HCT116 (cell line): Measurements from ENCODE around the gene LTB4R. TPM values are rescaled to one million over a fixed set of nuclear protein-coding genes. Genes with fewer than 3 reads are reported as not detected.

ENCODE experiments used
- ATAC-seq: fragments of 200-7000 bp; cut with Tn5 transposase; 2 replicates; pipeline ENCODE4 v1.9.1; 2020; ENCODE audit warnings: mild to moderate bottlenecking, moderate library complexity
- BruUV-seq: library from RNA; stranded (reverse); fragments of 400-500 nt; replicated peaks from 2 replicates; lab custom pipeline; 2021; lab: Mats Ljungman, UMichigan
- CTCF ChIA-PET: fragments of 300-600 bp; sonication (Branson Sonifier 250); formaldehyde crosslinking; loops from one replicate; lab custom pipeline; 2021; ENCODE audit warnings: antibody characterized with exemption; lab: Charles Lee
- POLR2A ChIA-PET: fragments of 300-600, 350-600 bp; sonication (Branson Sonifier 250); formaldehyde crosslinking; loops from one replicate; lab custom pipeline; 2021; ENCODE audit warnings: antibody characterized with exemption; lab: Charles Lee
- RAD21 ChIA-PET, 2 experiments: fragments of 300-600 bp; sonication (Branson Sonifier 250); formaldehyde crosslinking; loops; one replicate each; lab custom pipeline; 2023; ENCODE audit warnings: low total read pairs in 2 of 2; ENCODE audit not compliant: uncharacterized antibody in 2 of 2, unreplicated experiment in 2 of 2, low non-redundant PET in 1 of 2; lab: Charles Lee
- DNase-seq: peaks from one replicate; pipeline ENCODE4 v3.0.0-alpha.2; 2010; ENCODE audit warnings: low read depth, low spot score
- H2AFZ ChIP-seq: fragments of 200-600 bp; shearing (Covaris generic), sonication (generic); 2 replicates; pipeline ENCODE4 v1.6.1; 2017; ENCODE audit warnings: low read depth, mixed run types, mixed read lengths, antibody characterized with exemption, low read length; ENCODE audit not compliant: poor library complexity, severe bottlenecking
- H3K27ac ChIP-seq: 2 replicates; pipeline ENCODE4 v1.5.1; 2012; ENCODE audit warnings: low read depth, low read length
- H3K27me3 ChIP-seq: fragments of 200-600 bp; sonication (generic); 2 replicates; pipeline ENCODE4 v1.6.1; 2016; ENCODE audit warnings: mixed run types, low read length, mixed read lengths; ENCODE audit not compliant: insufficient read depth
- H3K36me3 ChIP-seq, 2 experiments: fragments of 200-500 bp in 1 of 2; fragments of 200-600 bp in 1 of 2; sonication (Bioruptor generic) in 1 of 2; sonication (generic) in 1 of 2; 2 replicates each; pipeline versions ENCODE4 v1.5.1 to v1.6.1; 2014 to 2016; ENCODE audit warnings: low read length in 2 of 2, inconsistent platforms in 1 of 2, mixed read lengths in 1 of 2, mixed run types in 1 of 2; ENCODE audit not compliant: insufficient read depth in 2 of 2, control insufficient read depth in 1 of 2
- H3K4me1 ChIP-seq, 2 experiments: fragments of 200-600 bp in 1 of 2; sonication (generic) in 1 of 2; 2 replicates each; pipeline versions ENCODE4 v1.5.1 to v1.6.1; 2012 to 2017; ENCODE audit warnings: low read length in 2 of 2, inconsistent platforms in 1 of 2, mild to moderate bottlenecking in 1 of 2, mixed read lengths in 1 of 2, mixed run types in 1 of 2, moderate library complexity in 1 of 2; ENCODE audit not compliant: insufficient read depth in 2 of 2, control insufficient read depth in 1 of 2
- H3K4me2 ChIP-seq: fragments of 200-600 bp; sonication (generic); 2 replicates; pipeline ENCODE4 v1.6.1; 2017; ENCODE audit warnings: mixed run types, low read length, mixed read lengths
- H3K4me3 ChIP-seq, 2 experiments: fragments of 200-600 bp in 1 of 2; sonication (generic) in 1 of 2; replicated peaks in 1 of 2; 2 replicates each; pipeline ENCODE4 v1.5.1; 2011 to 2016; ENCODE audit warnings: low read length in 2 of 2, control low read depth in 1 of 2, low read depth in 1 of 2, mild to moderate bottlenecking in 1 of 2, mixed read lengths in 1 of 2, mixed run types in 1 of 2
- H3K79me2 ChIP-seq: fragments of 200-600 bp; sonication (generic); 2 replicates; pipeline ENCODE4 v1.6.1; 2017; ENCODE audit warnings: mild to moderate bottlenecking, mixed run types, low read length, moderate library complexity, mixed read lengths; ENCODE audit not compliant: insufficient read depth
- H3K9ac ChIP-seq: fragments of 200-600 bp; sonication (generic); 2 replicates; pipeline ENCODE4 v1.6.1; 2016; ENCODE audit warnings: low read length, mixed read lengths
- H3K9me2 ChIP-seq: fragments of 200-600 bp; sonication (generic), shearing (Covaris generic); 2 replicates; pipeline ENCODE4 v1.6.1; 2017; ENCODE audit warnings: mixed run types, mild to moderate bottlenecking, moderate library complexity; ENCODE audit not compliant: insufficient read depth
- H3K9me3 ChIP-seq, 2 experiments: fragments of 200-500 bp in 1 of 2; fragments of 200-600 bp in 1 of 2; sonication (Bioruptor generic) in 1 of 2; sonication (generic) in 1 of 2; 2 replicates each; pipeline ENCODE4 v1.6.1; 2014 to 2017; ENCODE audit warnings: low read length in 2 of 2, mixed read lengths in 2 of 2, inconsistent platforms in 1 of 2, low read depth in 1 of 2, mild to moderate bottlenecking in 1 of 2, mixed run types in 1 of 2, moderate library complexity in 1 of 2; ENCODE audit not compliant: control insufficient read depth in 1 of 2, insufficient read depth in 1 of 2
- H4K20me1 ChIP-seq: fragments of 200-600 bp; sonication (generic), shearing (Covaris generic); 2 replicates; pipeline ENCODE4 v1.6.1; 2017; ENCODE audit warnings: mixed run types, mild to moderate bottlenecking, moderate library complexity; ENCODE audit not compliant: insufficient read depth
- CTCF ChIP-seq, 3 experiments: fragments of 200-600 bp in 1 of 3; sonication (generic) in 1 of 3; IDR thresholded peaks in 2 of 3; conservative IDR thresholded peaks in 1 of 3; 2 replicates each; pipeline ENCODE4 v1.5.1; 2012 to 2017; ENCODE audit warnings: low read depth in 2 of 3, low read length in 2 of 3, antibody characterized with exemption in 1 of 3, borderline replicate concordance in 1 of 3, control low read depth in 1 of 3, mild to moderate bottlenecking in 1 of 3, mixed read lengths in 1 of 3, mixed run types in 1 of 3, moderate library complexity in 1 of 3; ENCODE audit not compliant: insufficient read depth in 1 of 3
- EZH2phosphoT487 ChIP-seq: fragments of 200-600 bp; IDR thresholded peaks from 2 replicates; pipeline ENCODE4 v1.6.1; 2018; ENCODE audit warnings: antibody characterized with exemption, borderline replicate concordance
- RAD21 ChIP-seq: IDR thresholded peaks from 2 replicates; pipeline ENCODE4 v1.6.1; 2012; ENCODE audit warnings: low read depth, mild to moderate bottlenecking
- intact Hi-C: fragments of 100-400 bp; cut with micrococcal nuclease; formaldehyde crosslinking; loops from 2 replicates; pipeline ENCODE4 v1.10.0; 2022
- total RNA-seq: library from RNA; stranded (reverse); gene quantifications from one replicate; pipeline ENCODE4 v1.2.1, GENCODE V29; 2021; ENCODE audit not compliant: unreplicated experiment

Gene LTB4R
- total RNA-seq, 1 experiment from 2014 or later = 14.8 TPM

DNA sequence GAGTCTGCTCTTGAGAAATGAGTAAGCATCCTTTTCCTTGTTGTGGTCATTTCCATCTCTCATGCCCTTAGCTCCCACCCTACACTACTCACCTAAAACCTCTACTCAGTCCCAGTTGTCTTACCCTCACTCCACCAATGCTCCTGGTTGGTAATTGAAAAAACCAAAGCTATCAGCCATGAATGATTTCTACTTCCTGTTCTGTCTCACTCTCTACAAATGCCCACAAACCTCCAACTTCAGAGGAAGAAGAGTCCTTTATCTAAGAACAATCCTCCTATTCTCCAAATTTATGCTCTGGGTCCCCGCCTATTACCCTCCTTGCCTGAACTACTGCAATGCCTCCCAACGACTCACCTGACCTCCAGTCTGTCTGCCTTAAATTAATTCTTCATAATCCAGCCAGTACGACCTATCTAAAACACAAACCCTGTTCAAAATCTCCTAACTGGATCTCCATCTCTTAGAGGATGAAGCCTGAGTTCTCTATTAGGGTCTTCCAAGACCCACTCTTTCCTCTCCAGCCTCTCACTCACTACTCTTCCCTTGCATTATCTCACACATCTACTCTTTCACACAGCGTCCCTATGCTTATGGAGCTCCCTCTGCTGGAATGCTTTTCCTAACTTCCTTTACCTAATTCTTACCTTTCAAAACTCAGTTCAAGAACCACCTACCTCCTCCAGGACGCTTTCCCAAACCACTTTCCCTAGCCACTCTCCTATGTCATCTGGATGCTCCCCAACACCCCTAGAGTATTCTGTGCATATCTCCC, 13.9 kb upstream of the LTB4R start:
- RAD21 ChIA-PET = interaction anchor here (0.6 to 1.6 kb wide), 4 partner anchors 24 to 55 kb away, joined by 3 to 7 read pairs (median 6); partner anchors contain the start of gene TINF2 (in 2 of the 2)
- Histone ChIP-seq H3K79me2 (peaks cover 28% of the 10 kb centered on the region), H3K27ac (peak overlapping the region; percentile 12; the same call in 1 of the 2 replicates), H3K4me3 (no peak overlapping the region), H3K9me3 (no peaks in the 10 kb centered on the region), H3K9ac (no peak overlapping the region), H4K20me1 (no peaks in the 10 kb centered on the region), H3K4me1 (peaks cover 17 to 31% of the 10 kb centered on the region in 2 experiments), H2AFZ (no peak overlapping the region), H3K27me3 (no peaks in the 10 kb centered on the region), H3K9me2 (no peaks in the 10 kb centered on the region), H3K36me3 (peaks cover 20 to 21% of the 10 kb centered on the region in 2 experiments), H3K4me2 (peak overlapping the region; percentile 6)
- CTCF ChIA-PET = interaction anchor here (0.6 to 4.7 kb wide), 22 partner anchors 11 to 283 kb away, joined by 3 to 71 read pairs (median 4); partner anchors contain the start of genes CHMP4A, CIDEB, DCAF11 and IRF9
- TF ChIP-seq RAD21 (peak; percentile 52; the same call in 1 of the 2 replicates), EZH2phosphoT487 (no peak), CTCF (IDR thresholded peaks at IDR 0.05 in 2 of 3, conservative IDR thresholded peaks at IDR 0.05 in 1 of 3; ENCODE audit: borderline replicate concordance in 1 of 3, insufficient read depth in 1 of 3, low read depth in 2 of 3, low read length in 2 of 3) (peak; percentile 55 to 65 (median 62); a peak in 5 of 6 replicates)
- DNase-seq (no peak), ATAC-seq (peak; percentile 50)
- POLR2A ChIA-PET = interaction anchor here (1.0 to 3.7 kb wide), 4 partner anchors 26 to 251 kb away, joined by 3 to 30 read pairs (median 6); partner anchors contain the start of genes RABGGTA and TINF2
- intact Hi-C loops = loop anchor here (1.0 to 10.0 kb wide), 6 partner anchors 54 to 313 kb away; partner anchors contain the start of genes DHRS4L2 and MDP1
- no TSS peak for BruUV-seq
